OCI-LY7 (cell line): Measurements from ENCODE around the gene SDCBP2. TPM values are rescaled to one million over a fixed set of nuclear protein-coding genes. Genes with fewer than 3 reads are reported as not detected.

Experiments
- BruUV-seq: library from RNA; stranded (reverse); fragments of 400-500 nt; replicated peaks from 2 replicates; lab custom pipeline; 2021; lab: Mats Ljungman, UMichigan
- CTCF ChIA-PET: fragments of 300-600 bp; sonication (Branson Sonifier 250); formaldehyde crosslinking; loops from one replicate; lab custom pipeline; 2022; ENCODE audit warnings: antibody characterized with exemption; ENCODE audit not compliant: unreplicated experiment; lab: Charles Lee
- POLR2A ChIA-PET: fragments of 300-600 bp; sonication (Branson Sonifier 250); formaldehyde crosslinking; loops from one replicate; lab custom pipeline; 2022; ENCODE audit warnings: antibody characterized with exemption; lab: Charles Lee
- DNase-seq: peaks from one replicate; pipeline ENCODE4 v3.0.0-alpha.2; 2015; ENCODE audit warnings: low spot score
- H2AFZ ChIP-seq: fragments of 200-600 bp; sonication (generic), shearing (Covaris generic); 2 replicates; pipeline ENCODE4 v1.6.1; 2014; ENCODE audit warnings: mild to moderate bottlenecking, antibody characterized with exemption, low read length, moderate library complexity
- H3K27ac ChIP-seq: fragments of 200-600 bp; sonication (generic); 2 replicates; pipeline ENCODE4 v1.5.1; 2014; ENCODE audit warnings: mixed run types, low read depth, mild to moderate bottlenecking, moderate library complexity, low read length, inconsistent platforms; ENCODE audit not compliant: poor library complexity, severe bottlenecking
- H3K36me3 ChIP-seq: fragments of 200-600 bp; sonication (generic); 2 replicates; pipeline ENCODE4 v1.6.1; 2014; ENCODE audit warnings: mild to moderate bottlenecking, antibody characterized with exemption, low read length, moderate library complexity, mixed read lengths; ENCODE audit not compliant: insufficient read depth
- H3K4me1 ChIP-seq: fragments of 200-600 bp; sonication (generic); 2 replicates; pipeline ENCODE4 v1.5.1; 2014; ENCODE audit warnings: mild to moderate bottlenecking, low read length; ENCODE audit not compliant: insufficient read depth, poor library complexity, severe bottlenecking
- H3K4me2 ChIP-seq: fragments of 200-600 bp; sonication (generic); 2 replicates; pipeline ENCODE4 v1.6.1; 2014; ENCODE audit warnings: mild to moderate bottlenecking, low read length
- H3K4me3 ChIP-seq: fragments of 200-600 bp; sonication (generic); 2 replicates; pipeline ENCODE4 v1.5.1; 2014; ENCODE audit warnings: mild to moderate bottlenecking, low read depth, low read length; ENCODE audit not compliant: poor library complexity, severe bottlenecking
- H3K79me2 ChIP-seq: fragments of 200-600 bp; sonication (generic); 2 replicates; pipeline ENCODE4 v1.6.1; 2016; ENCODE audit warnings: low read depth, mild to moderate bottlenecking, low read length, moderate library complexity, mixed read lengths; ENCODE audit not compliant: insufficient read depth
- H3K9me2 ChIP-seq: fragments of 200-600 bp; sonication (generic); 2 replicates; pipeline ENCODE4 v1.6.1; 2016; ENCODE audit warnings: mild to moderate bottlenecking, low read length, mixed read lengths; ENCODE audit not compliant: insufficient read depth
- H3K9me3 ChIP-seq: fragments of 200-600 bp; sonication (generic); 2 replicates; pipeline ENCODE4 v1.6.1; 2014; ENCODE audit warnings: mild to moderate bottlenecking, mixed run types, low read length, mixed read lengths
- H4K20me1 ChIP-seq: fragments of 200-600 bp; sonication (generic); 2 replicates; pipeline ENCODE4 v1.6.1; 2014; ENCODE audit warnings: mild to moderate bottlenecking, antibody characterized with exemption, low read length, moderate library complexity, mixed read lengths; ENCODE audit not compliant: insufficient read depth
- EZH2phosphoT487 ChIP-seq: fragments of 200-600 bp; sonication (generic); IDR thresholded peaks from 2 replicates; pipeline ENCODE4 v1.6.1; 2018; ENCODE audit warnings: low read depth, borderline replicate concordance, mild to moderate bottlenecking, mixed run types, antibody characterized with exemption, low read length, moderate library complexity, mixed read lengths
- intact Hi-C: fragments of 100-400 bp; cut with micrococcal nuclease; formaldehyde crosslinking; loops from one replicate; pipeline ENCODE4 v1.10.0; 2022; ENCODE audit not compliant: unreplicated experiment
- total RNA-seq, 2 experiments: library from RNA; depleted of rRNA in 1 of 2; stranded (reverse); fragments of >200 nt in 1 of 2; shearing (Covaris generic) in 1 of 2; gene quantifications; 2 replicates each; pipeline ENCODE4 v1.2.3, GENCODE V29; 2014 to 2022
- TF ChIP-seq, protein P1 (sequence below): fragments of 200-600 bp; sonication (generic); conservative IDR thresholded peaks from 2 replicates; pipeline ENCODE4 v1.5.1; 2014; ENCODE audit warnings: mild to moderate bottlenecking, antibody characterized with exemption, low read length, moderate library complexity, mixed read lengths

The SDCBP2 gene
- total RNA-seq, 2 experiments from 2014 or later = 1.8 to 2.6 TPM

DNA sequence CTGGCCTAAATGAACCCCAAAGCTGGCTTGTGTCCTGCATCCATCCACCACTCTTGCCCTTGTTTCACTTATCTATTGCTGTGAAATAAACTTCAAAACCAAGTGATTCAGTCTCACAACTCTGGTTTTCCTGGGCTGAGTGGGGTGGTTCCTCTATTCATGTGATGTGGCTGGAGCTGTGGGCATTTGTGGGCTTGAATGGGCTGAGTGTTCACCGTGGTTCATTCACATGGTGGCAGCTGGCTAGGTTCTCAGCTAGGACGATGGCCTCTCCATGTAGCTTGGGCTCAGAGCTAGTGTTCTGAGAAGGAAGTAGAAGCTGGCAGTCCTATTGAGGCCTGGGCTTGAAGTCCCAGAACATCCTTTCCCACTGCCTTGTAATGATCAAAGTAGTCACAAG, 33.5 kb upstream of the SDCBP2 start:
- no TSS peak for BruUV-seq
- Histone ChIP-seq H4K20me1 (no peaks in the 10 kb centered on the region), H3K4me3 (no peak overlapping the region), H2AFZ (no peak overlapping the region), H3K9me3 (no peaks in the 10 kb centered on the region), H3K79me2 (no peaks in the 10 kb centered on the region), H3K9me2 (no peaks in the 10 kb centered on the region), H3K36me3 (peaks cover 75% of the 10 kb centered on the region), H3K4me1 (peaks cover 5% of the 10 kb centered on the region), H3K27ac (no peak overlapping the region), H3K4me2 (no peak overlapping the region)
- TF ChIP-seq EZH2phosphoT487 = no peak
- TF ChIP-seq, protein P1, sequence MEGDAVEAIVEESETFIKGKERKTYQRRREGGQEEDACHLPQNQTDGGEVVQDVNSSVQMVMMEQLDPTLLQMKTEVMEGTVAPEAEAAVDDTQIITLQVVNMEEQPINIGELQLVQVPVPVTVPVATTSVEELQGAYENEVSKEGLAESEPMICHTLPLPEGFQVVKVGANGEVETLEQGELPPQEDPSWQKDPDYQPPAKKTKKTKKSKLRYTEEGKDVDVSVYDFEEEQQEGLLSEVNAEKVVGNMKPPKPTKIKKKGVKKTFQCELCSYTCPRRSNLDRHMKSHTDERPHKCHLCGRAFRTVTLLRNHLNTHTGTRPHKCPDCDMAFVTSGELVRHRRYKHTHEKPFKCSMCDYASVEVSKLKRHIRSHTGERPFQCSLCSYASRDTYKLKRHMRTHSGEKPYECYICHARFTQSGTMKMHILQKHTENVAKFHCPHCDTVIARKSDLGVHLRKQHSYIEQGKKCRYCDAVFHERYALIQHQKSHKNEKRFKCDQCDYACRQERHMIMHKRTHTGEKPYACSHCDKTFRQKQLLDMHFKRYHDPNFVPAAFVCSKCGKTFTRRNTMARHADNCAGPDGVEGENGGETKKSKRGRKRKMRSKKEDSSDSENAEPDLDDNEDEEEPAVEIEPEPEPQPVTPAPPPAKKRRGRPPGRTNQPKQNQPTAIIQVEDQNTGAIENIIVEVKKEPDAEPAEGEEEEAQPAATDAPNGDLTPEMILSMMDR = no peak
- DNase-seq = no peak
- intact Hi-C loops = no loop called here
- ChIA-PET POLR2A (no interaction called here), CTCF (no interaction called here)

DNA sequence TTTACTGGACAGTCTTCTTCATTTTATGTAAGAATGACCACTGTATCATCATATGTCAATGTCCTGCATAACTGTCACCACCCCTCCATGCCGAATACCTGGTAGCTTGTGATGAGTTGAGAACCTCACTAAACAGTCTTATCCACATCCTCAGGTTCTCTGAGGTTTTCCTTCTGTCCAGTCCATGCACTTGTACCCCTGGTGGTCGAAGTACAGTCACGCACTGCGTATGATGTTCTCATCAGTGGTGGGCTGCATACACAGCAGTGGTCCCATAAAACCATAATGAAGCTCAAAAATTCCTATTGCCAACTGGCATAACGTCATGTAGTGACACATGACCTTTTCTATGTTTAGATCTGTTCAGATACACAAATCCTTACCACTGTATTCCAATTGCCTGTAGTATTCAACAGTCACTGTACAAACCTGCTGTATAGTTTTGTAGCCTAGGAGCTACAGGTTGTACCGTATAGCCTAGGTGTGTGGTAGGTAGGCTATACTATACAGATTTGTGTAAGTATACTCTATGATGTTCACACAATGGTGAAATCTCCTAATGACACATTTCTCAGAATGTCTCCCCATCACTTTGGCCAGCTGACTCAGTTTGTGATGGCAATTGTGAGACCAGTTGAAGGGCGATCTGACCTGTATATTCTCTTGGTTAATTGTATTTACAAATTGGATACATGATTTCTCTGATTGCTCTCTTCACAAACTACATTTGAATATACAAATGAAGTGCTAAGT, 31.3 kb upstream of the SDCBP2 start:
- Histone ChIP-seq H3K4me1 (peaks cover 5% of the 10 kb centered on the region), H3K4me3 (no peak overlapping the region), H3K9me2 (no peaks in the 10 kb centered on the region), H3K9me3 (no peaks in the 10 kb centered on the region), H4K20me1 (no peaks in the 10 kb centered on the region), H3K27ac (no peak overlapping the region), H3K79me2 (no peaks in the 10 kb centered on the region), H2AFZ (no peak overlapping the region), H3K36me3 (peaks cover 77% of the 10 kb centered on the region), H3K4me2 (no peak overlapping the region)
- ChIA-PET CTCF (no interaction called here), POLR2A (interaction anchor here (0.9 kb wide), 1 partner anchor 28 kb away, joined by 3 read pairs; no protein-coding TSS in a partner anchor)
- intact Hi-C loops = no loop called here
- DNase-seq = no peak
- no peak for TF ChIP-seq EZH2phosphoT487
- TF ChIP-seq, protein P1 = no peak
- no TSS peak for BruUV-seq
